ENCODE results near the gene LALBA.
"Not testable (repeated sequence)": the region's sequence is repeated elsewhere in the genome, so short reads cannot be mapped to it uniquely, and the experiment has no call there.

Gene LALBA

GRCh38 chr12:48567731-48568130 is 2.1 kb downstream of the LALBA start:
- no peak overlapping the region for H3K27ac ChIP-seq
- ChIA-PET POLR2A (ENCODE audit: low non-redundant PET) (no interaction called here), CTCF (no interaction called here)
- TF ChIP-seq CTCF (conservative IDR thresholded peaks at IDR 0.05; ENCODE audit: low read depth) = no peak
- no peak for DNase-seq (ENCODE audit: low spot score)

GRCh38 chr12:48557919-48558318 is 11.9 kb downstream of the LALBA start:
- no peak overlapping the region for H3K27ac ChIP-seq
- no peak for TF ChIP-seq CTCF (conservative IDR thresholded peaks at IDR 0.05; ENCODE audit: low read depth)
- CTCF ChIA-PET = no interaction called here
- POLR2A ChIA-PET (ENCODE audit: low non-redundant PET) = no interaction called here
- no peak for DNase-seq (ENCODE audit: low spot score)

GRCh38 chr12:48556631-48557030 is 13.2 kb downstream of the LALBA start:
- H3K27ac ChIP-seq = no peak overlapping the region
- CTCF ChIA-PET = interaction anchor here (0.6 to 1.1 kb wide), 2 partner anchors 116 to 371 kb away, joined by 3 read pairs; no protein-coding TSS in a partner anchor
- DNase-seq (ENCODE audit: low spot score) = no peak
- no peak for TF ChIP-seq CTCF (conservative IDR thresholded peaks at IDR 0.05; ENCODE audit: low read depth)
- POLR2A ChIA-PET (ENCODE audit: low non-redundant PET) = no interaction called here

GRCh38 chr12:48553666-48554343 is 16.0 kb downstream of the LALBA start:
- POLR2A ChIA-PET (ENCODE audit: low non-redundant PET); H3K27ac ChIP-seq; DNase-seq (ENCODE audit: low spot score): not testable (repeated sequence)
- CTCF ChIA-PET = interaction anchor here (0.6 kb wide), 1 partner anchor 11 kb away, joined by 3 read pairs; no protein-coding TSS in a partner anchor

- H3K27ac ChIP-seq; DNase-seq (ENCODE audit: low spot score); POLR2A ChIA-PET (ENCODE audit: low non-redundant PET); CTCF ChIA-PET: not testable (repeated sequence)
Measured at GRCh38 chr12:48551636-48552035, 18.2 kb downstream of the LALBA start.

- POLR2A ChIA-PET (ENCODE audit: low non-redundant PET) = interaction anchor here (0.6 kb wide), 1 partner anchor 93 kb away, joined by 8 read pairs; no protein-coding TSS in a partner anchor
- DNase-seq (ENCODE audit: low spot score); CTCF ChIA-PET; H3K27ac ChIP-seq: not testable (repeated sequence)
Measured at GRCh38 chr12:48547012-48547411, 22.8 kb downstream of the LALBA start.

- POLR2A ChIA-PET (ENCODE audit: low non-redundant PET) = interaction anchor here (0.6 kb wide), 1 partner anchor 92 kb away, joined by 8 read pairs; no protein-coding TSS in a partner anchor
- CTCF ChIA-PET = interaction anchor here (6.2 kb wide), 1 partner anchor 72 kb away, joined by 79 read pairs; no protein-coding TSS in a partner anchor
Measured at GRCh38 chr12:48545833-48546469, 23.9 kb downstream of the LALBA start.

More at GRCh38 chr12:48545833-48546469, 23.9 kb downstream of the LALBA start:
- TF ChIP-seq CTCF (conservative IDR thresholded peaks at IDR 0.05; ENCODE audit: low read depth) = no peak
- no peak overlapping the region for H3K27ac ChIP-seq
- no peak for DNase-seq (ENCODE audit: low spot score)

All from RWPE1 (cell line).